GM18861 (cell line): Measurements from ENCODE around the gene KDM5C.

Source experiments
- ATAC-seq: cut with Tn5 transposase; IDR thresholded peaks from one replicate; pipeline ENCODE4 v1.9.1; 2021; ENCODE audit not compliant: unreplicated experiment

Gene KDM5C

DNA sequence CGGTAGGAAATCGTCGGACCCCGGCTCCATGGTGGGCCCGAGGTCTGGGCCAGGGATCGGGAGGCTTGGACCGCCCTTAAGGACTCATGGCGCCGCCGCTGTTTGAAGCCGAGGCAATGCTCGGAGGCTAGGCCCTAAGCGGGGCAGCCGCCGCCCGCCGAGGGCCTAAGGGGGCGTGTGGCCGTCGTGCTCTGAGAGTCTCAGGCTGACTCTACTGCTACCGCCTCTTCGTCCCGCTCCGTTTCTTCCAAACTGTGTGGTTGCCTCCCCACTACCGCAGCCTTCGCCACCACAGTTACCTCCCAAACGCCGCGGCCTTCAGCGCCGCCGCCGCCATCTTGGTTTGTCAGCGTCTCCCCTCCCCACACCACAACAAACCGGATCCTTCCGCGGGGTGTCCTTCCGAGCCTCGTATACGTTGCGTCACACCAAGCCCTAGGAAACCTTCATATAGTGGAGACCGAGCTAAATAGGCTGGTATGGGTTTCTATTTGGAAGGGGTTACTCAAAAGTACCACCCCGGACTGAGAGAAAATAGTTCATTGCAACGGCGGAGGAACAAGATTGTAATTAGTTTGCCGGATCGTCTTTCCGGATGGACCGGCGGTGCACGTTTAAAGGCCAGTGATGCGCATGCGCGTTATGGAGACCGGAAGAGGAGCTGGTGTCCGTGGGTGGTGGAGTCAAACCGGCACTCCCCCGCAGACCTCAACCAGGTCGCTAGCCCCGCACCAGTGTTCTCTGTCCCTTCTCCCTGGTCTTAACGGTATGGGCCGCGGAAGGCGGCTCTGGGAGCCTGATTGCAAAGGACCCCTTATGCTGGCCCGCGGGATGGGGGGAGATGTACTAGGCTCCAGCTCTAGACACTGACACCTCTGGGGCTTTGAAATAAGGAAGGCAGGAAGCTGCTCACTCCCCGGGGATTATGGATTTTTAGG, at the start of gene KDM5C:
KDM5C (minus strand) TSS at position 348 of the 938 bp plus-strand sequence; CDS start at position 30, 318 bp downstream.
- ATAC-seq = peak; percentile 65

GRCh38 chrX:53272808-53273337, 47.9 kb upstream of the KDM5C start:
- no peak for ATAC-seq

DNA sequence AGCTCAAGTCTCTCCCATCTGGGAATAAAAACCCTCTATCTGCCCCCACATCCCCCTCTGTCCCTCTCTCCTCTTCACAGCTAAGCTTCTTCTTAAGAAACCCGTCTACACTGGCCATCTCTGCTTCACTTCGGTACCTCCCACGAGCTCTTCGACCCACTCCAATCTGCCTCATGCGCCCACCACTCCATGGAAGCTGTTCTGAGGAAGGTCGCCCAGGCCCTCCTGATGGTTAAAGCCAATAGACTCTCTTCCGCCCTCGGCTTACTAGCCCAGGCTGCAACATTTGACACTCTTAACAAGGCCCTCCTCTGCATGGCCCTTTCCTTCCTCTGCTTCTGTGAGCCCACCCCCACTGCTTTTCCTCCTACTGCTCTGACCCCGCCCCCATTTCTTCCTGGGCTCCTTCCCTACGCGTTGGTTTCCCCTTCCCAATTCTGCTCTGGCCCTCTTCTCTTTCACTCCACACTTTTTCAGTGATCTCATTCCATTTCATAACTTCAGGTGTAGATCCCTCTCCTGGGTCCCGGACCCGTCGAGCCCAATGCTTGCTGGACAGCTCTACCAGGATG, 44.6 kb upstream of the KDM5C start:
- no peak for ATAC-seq

GRCh38 chrX:53268173-53268572, 43.2 kb upstream of the KDM5C start:
- ATAC-seq = no peak

DNA sequence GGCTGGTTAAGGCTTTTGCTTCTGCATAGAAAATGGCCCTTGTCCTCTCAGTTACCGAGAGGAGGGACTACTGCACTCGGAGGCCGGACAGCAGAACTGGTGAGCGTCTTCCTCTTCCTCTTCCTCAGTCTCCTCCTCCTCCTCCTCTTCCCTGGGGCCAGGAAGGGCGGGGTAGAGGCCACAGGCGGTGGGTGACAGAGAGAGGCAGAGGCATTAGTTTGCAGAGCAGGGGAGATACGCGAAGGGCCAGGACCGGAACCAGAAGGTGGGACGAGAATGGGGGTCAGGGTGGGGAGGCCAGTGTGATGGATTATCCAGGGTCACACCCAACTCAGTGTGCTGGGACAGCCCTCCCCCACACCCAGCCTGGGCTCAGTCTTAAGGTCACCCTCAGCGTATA, 41.9 kb upstream of the KDM5C start:
- no peak for ATAC-seq

DNA sequence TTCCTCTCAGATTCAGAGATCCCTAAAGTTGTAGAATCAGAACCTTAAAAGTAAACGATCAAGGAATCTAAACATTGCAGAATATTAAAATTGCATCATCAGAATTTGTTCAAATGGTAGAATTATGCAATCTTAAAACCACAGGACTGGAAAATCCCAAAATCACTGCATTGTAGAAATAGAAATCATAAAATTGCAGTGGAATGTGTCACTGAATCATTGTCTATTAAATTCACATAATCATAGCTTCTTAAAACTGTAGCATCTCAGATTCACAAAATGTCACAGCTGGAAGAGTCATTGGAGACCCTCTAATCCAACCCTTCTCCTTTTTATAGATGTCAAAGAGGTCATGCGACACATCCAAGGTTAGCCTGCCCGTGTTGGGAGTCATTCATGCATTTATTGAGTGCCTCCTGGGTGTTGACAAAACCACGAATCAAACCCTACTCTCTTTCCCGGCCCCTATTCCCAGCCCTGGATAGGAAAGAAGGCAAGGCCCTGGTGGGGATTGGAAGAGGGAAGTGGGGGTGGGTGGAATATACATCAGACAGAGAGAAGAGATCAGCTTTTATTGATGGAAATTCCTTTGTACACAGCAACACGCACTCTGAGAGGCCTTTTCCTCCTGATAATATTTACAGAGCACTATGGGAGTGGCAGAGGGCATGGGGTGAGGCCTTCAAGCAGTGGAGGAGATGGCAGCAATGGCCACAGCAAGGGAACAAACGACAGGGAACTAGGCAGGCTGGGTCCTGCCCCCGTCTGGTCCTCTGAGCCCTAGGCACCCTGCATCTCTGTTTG, 41.0 kb upstream of the KDM5C start:
- no peak for ATAC-seq

DNA sequence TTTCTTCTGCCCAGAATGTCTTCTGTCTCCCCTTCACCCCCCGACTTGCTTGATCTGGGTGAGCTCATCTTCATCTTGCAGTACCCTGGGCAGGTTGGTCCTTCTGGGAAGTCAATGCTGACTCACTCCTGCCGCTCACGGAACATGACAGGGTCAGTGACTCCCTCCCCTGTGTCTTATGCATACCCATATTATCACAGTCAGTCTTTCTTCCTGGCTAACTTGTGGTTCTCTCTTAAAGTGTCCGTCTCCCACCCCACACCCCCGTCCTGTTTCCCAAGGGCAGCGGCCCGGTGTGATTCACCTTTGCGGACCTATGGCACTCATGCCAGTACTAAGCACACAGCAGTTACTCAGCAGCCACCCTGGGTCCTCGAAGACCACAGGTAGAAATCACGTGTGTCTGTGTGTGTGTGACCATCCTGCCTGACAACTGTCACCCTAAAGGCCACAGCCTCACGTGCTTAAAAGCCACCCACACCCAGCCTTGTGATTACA, 38.6 kb upstream of the KDM5C start:
- ATAC-seq = no peak

DNA sequence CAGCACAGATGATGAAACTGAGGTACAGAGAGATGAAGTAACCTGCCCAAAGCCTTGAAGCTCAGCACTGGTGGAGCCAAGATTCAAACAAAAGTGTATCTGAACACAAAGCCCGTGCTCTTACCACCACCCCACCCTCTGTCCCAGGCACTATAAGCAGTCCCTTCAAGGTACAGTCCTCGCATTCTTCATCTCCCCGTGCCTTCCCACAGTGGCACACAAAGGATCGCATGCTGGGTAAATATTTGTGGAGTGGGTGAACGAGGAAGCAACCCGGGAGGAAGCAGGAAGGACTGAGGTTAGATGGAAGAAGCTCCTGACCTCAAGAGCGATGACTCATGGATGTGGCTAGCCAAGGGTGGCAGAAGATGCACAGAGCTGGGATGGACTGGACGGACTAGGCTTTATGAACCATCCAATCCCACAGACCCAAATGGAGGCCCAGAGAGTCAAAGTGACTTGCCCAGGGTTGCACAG, 37.9 kb upstream of the KDM5C start:
- no peak for ATAC-seq

DNA sequence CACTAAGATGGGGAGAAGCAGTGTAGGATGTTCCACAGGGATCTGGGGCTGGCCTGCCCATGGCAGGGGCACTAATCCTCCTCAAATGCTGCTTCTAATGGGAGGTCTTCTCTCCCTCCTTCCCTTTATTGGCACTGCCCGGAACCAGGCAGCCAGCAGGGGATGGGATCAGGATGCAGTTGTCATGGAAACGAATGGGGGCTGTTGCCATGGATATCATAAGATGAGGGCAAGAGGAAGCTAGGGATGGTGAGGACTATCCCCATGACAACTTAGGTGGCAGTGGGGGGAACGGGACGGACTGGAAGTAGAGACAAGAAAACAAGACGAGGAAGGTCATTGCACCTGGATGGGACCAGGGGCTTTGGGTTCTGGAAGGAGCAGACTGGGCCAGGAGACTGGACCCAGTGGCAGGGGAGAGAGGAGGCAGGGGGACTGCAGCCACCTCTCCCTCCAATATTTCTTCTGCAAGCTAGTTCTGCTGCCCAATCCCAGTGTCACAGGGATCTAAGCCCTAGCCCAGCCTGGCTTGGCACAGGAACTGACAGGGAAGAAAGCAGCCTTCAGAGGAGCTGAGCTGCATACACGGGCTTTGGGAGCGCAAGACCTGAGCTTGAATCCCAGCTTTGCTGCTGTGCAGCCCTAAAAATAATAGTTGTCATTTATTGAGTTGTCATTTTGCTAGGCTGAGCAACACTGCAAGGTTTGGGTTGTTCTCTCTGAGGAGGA, 37.3 kb upstream of the KDM5C start:
- no peak for ATAC-seq

- ATAC-seq = no peak
Observed at GRCh38 chrX:53261355-53261972, 36.5 kb upstream of the KDM5C start.

DNA sequence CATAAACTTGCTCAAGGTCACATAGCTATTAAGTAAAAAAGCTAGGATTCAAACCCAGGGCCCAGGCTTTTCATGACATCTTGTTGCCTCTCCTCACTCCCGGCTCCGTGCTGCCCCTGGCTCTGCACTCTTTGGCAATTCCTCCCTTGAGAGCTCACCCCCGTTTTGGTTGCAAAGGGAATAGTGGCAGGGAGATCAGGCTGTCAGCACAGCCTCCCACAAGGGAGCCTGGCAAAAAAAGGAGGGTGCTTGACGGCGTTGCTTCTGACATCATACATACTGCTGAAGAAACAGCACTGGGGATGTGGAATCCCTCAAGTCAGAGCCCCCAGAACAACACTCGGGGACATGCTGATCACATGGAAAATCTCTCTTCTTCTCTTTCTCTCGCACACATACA, 35.8 kb upstream of the KDM5C start:
- no peak for ATAC-seq

DNA sequence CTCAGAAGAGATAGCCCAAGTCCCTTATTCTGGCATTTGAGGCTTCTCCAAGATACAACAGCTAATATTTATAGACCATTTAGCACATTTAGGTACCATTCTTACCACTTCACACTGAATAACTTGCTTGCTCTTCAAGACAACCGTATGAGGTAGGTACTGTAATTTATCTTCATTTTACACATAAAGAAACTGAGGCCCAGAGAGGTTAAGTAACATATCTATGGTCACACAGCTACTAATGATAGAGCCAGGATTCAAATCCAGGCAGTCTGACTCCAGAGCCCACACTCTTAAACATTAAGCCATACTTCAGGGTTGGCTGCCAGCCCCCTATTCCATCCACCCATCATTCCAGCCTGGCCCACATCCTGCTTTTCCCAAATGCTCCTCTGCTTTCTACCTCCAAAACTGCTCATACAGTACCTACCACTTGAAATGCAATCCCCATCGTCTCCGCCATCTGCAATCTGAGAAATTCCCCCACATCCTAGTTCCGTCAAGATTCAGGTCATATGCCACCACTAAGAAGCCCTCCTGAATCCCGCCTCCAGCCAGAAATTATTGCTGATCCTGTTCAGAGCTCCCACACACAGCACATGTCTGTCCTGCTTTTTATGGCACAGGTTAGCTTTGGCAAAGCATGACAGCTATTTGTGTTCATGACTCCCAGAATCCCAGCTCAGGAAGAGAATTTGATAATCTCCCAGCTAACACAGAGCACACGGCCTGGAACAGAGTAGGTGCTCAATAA, 32.8 kb upstream of the KDM5C start:
- no peak for ATAC-seq

- no peak for ATAC-seq
Observed at GRCh38 chrX:53257166-53257565, 32.2 kb upstream of the KDM5C start.

- ATAC-seq = no peak
Observed at GRCh38 chrX:53256446-53257041, 31.5 kb upstream of the KDM5C start.

GRCh38 chrX:53255738-53256191, 30.8 kb upstream of the KDM5C start:
- no peak for ATAC-seq

- no peak for ATAC-seq
Observed at GRCh38 chrX:53254570-53255461, 29.8 kb upstream of the KDM5C start.

DNA sequence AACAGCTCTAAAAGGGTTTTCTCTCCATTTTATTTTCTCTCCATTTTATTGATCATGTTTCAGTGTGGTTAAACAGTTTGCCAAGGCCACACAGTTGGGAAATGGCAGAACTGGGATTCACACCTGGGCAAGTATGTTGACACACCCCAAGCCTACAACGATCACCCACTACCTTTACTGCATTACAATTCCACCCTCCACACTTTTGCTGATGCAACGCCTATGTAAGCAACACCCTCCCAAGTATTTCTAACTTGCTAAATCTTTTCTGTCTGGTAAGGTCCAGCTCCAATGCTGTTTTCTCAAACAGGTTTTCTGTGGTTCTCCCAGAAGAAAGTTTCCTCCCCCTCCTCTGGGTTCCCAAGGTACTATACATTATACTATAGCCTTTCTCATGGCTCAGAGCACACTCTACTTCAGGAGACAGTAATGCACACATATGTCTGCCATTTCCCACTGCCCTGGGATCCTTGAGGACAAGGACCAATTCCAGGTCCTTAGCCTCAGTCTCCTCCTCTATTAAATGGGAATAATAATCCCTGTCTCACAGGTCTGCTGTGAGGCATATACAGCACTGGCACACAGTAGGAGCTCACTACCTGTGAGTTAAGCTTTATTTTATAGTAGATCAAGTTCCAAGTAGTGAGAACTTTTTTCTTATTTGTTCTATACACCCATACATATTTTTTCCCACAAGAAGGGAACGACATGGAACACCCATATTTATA, 28.4 kb upstream of the KDM5C start:
- ATAC-seq = no peak
